Measurements from ENCODE around the gene EML1. TPM values are rescaled to one million over a fixed set of nuclear protein-coding genes. Genes with fewer than 3 reads are reported as not detected.
"Not testable (repeated sequence)": the region's sequence is repeated elsewhere in the genome, so short reads cannot be mapped to it uniquely, and the experiment has no call there.

Gene EML1
- total RNA-seq, 2 donors from 2014 or later, result 23.6 to 34.6 TPM

DNA sequence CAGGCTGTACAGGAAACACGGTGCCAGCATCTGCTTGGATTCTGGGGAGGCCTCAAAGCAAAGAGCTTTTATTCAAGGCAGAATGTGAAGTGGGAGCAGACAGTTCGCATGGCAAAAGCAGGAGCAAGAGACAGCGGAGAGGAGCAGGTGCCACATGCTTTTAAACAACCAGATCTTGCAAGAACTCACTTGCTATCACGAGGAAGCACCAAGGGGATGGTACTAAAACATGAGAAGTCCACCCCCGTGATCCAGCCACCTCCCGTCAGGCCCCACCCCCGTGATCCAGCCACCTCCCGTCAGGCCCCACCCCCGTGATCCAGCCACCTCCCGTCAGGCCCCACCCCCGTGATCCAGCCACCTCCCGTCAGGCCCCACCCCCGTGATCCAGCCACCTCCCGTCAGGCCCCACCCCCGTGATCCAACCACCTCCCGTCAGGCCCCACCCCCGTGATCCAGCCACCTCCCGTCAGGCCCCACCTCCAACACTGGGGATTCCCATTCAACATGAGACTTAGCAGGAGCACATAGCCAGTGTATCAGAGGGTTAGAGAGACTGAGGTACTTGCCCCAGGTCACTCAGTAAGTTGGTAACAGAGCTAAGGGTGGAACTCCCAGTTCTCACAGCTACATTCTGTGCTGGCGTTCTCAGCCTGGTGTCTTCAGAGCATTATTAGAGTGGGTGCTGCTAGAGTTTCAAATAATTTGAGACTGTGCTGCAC is 156.0 kb downstream of the EML1 start:
- H3K9me3 ChIP-seq; H3K36me3 ChIP-seq (replicated peaks in 1 of 2; ENCODE audit: insufficient read depth in 1 of 2, low read depth in 2 of 2); H3K4me3 ChIP-seq; H3K27me3 ChIP-seq; intact Hi-C loops (cut with DNase I): not testable (repeated sequence)
- WGBS, 2 donors, result 46% methylated on average over 4 to 13 of the region's 19 CpGs
- peaks cover 44% of the 10 kb centered on the region for H3K4me1 ChIP-seq
- peak in 2 of 3 donors; percentile 11 to 41 for TF ChIP-seq POLR2A (IDR thresholded peaks at IDR 0.05)
- ATAC-seq (peak; percentile 81), DNase-seq (peak in 3 of 4 donors; percentile 38 to 62 (median 59))
- H3K27ac ChIP-seq, result peak overlapping the region in 1 of 4 donors; percentile 55

DNA sequence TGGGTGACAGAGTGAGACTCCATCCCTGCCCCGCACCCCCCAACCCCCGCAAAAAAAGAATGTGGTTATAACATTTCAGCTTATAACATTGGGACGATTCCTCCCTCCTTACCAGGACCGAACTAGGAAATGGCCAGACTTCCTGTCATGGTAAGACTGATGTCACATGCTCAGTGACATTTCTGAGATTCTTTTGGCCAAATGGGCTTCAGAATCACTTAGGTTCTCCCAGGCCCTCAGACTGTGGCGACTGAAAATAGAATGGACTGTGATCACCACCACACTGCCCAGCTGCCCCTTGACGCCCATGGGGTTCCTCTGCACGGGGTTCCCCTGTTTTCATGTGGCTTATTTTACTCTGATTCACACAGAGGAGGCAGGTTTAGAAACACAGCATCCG is 157.0 kb downstream of the EML1 start:
- Histone ChIP-seq H3K36me3 (replicated peaks in 1 of 2; ENCODE audit: insufficient read depth in 1 of 2, low read depth in 2 of 2) (no peaks in the 10 kb centered on the region), H3K4me1 (peaks cover 44% of the 10 kb centered on the region), H3K4me3 (no peak overlapping the region), H3K27me3 (no peaks in the 10 kb centered on the region), H3K9me3 (no peaks in the 10 kb centered on the region), H3K27ac (no peak overlapping the region)
- intact Hi-C loops (cut with DNase I), result no loop called here
- 51 to 52% methylated on average over 8 of the region's 8 CpGs for WGBS, 2 donors
- DNase-seq (no peak), ATAC-seq (no peak)
- TF ChIP-seq, protein P1, sequence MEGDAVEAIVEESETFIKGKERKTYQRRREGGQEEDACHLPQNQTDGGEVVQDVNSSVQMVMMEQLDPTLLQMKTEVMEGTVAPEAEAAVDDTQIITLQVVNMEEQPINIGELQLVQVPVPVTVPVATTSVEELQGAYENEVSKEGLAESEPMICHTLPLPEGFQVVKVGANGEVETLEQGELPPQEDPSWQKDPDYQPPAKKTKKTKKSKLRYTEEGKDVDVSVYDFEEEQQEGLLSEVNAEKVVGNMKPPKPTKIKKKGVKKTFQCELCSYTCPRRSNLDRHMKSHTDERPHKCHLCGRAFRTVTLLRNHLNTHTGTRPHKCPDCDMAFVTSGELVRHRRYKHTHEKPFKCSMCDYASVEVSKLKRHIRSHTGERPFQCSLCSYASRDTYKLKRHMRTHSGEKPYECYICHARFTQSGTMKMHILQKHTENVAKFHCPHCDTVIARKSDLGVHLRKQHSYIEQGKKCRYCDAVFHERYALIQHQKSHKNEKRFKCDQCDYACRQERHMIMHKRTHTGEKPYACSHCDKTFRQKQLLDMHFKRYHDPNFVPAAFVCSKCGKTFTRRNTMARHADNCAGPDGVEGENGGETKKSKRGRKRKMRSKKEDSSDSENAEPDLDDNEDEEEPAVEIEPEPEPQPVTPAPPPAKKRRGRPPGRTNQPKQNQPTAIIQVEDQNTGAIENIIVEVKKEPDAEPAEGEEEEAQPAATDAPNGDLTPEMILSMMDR (IDR thresholded peaks at IDR 0.05), result no peak
- no peak for TF ChIP-seq POLR2A (IDR thresholded peaks at IDR 0.05)

DNA sequence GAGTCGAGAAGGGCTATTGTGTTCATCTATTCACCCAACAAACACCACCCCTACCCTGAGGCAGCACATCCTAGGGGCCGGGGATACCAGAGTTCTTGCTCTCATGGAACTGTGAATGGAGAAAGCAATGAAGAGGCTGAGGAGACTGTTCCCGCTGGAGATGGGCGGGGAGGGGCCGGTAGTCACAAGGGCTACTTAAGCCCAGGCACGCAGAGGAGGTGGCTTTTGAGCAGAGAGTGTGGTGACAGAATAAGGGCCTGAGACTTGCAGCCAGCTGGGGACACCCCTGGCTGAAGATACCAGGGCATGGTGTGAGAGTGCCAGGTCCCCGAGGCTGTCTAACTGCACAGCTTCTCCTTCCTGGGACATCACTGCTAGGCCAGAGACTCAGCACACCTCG is 157.9 kb downstream of the EML1 start:
- WGBS, 2 donors, result 55 to 64% methylated on average over 8 of the region's 8 CpGs
- H3K27me3 ChIP-seq, result no peaks in the 10 kb centered on the region
- intact Hi-C loops (cut with DNase I), result no loop called here
- TF ChIP-seq, protein P1 (IDR thresholded peaks at IDR 0.05), result no peak
- no peak for TF ChIP-seq POLR2A (IDR thresholded peaks at IDR 0.05)
- ATAC-seq (no peak), DNase-seq (no peak)
- H3K36me3 ChIP-seq (replicated peaks in 1 of 2; ENCODE audit: insufficient read depth in 1 of 2, low read depth in 2 of 2), result no peaks in the 10 kb centered on the region
- no peaks in the 10 kb centered on the region for H3K9me3 ChIP-seq
- H3K4me3 ChIP-seq, result no peak overlapping the region
- no peak overlapping the region for H3K27ac ChIP-seq
- peaks cover 44% of the 10 kb centered on the region for H3K4me1 ChIP-seq

- intact Hi-C loops (cut with DNase I), result no loop called here
- no peak overlapping the region for H3K4me3 ChIP-seq
- H3K27ac ChIP-seq, result no peak overlapping the region
- no peaks in the 10 kb centered on the region for H3K36me3 ChIP-seq (replicated peaks in 1 of 2; ENCODE audit: insufficient read depth in 1 of 2, low read depth in 2 of 2)
- DNase-seq (no peak), ATAC-seq (no peak)
- no peaks in the 10 kb centered on the region for H3K9me3 ChIP-seq
- no peak for TF ChIP-seq POLR2A (IDR thresholded peaks at IDR 0.05)
- TF ChIP-seq, protein P1 (IDR thresholded peaks at IDR 0.05), result no peak
- no peaks in the 10 kb centered on the region for H3K27me3 ChIP-seq
- peaks cover 37% of the 10 kb centered on the region for H3K4me1 ChIP-seq
- 90 to 96% methylated on average over 4 of the region's 4 CpGs for WGBS, 2 donors
Observed at GRCh38 chr14:99952039-99952438, 158.8 kb downstream of the EML1 start.

DNA sequence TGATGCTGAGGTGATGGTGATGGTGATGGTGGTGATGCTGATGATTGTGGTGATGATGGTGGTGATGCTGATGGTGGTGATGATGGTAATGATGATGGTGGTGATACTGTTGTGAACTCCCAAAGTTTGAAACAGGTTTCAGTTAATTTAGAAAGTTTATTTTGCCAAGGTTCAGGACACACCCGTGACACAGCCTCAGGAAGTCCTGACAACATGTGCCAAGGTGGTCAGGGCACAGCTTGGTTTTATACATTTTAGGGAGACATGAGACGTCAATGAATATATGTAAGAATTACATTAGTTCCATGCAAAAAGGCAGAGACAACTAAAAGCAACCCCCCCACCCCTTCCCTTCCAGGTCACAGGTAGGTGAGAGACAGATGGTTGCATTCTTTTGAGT is 159.2 kb downstream of the EML1 start:
- no peaks in the 10 kb centered on the region for H3K36me3 ChIP-seq (replicated peaks in 1 of 2; ENCODE audit: insufficient read depth in 1 of 2, low read depth in 2 of 2)
- WGBS, 2 donors, result 27 to 30% methylated on average over 2 of the region's 2 CpGs
- H3K4me1 ChIP-seq, result peaks cover 32% of the 10 kb centered on the region
- no peak for DNase-seq
- intact Hi-C loops (cut with DNase I), result no loop called here
- no peak for ATAC-seq
- no peaks in the 10 kb centered on the region for H3K27me3 ChIP-seq
- no peaks in the 10 kb centered on the region for H3K9me3 ChIP-seq
- H3K4me3 ChIP-seq, result no peak overlapping the region
- TF ChIP-seq POLR2A (IDR thresholded peaks at IDR 0.05), result no peak
- TF ChIP-seq, protein P1 (IDR thresholded peaks at IDR 0.05), result no peak
- no peak overlapping the region for H3K27ac ChIP-seq

Measured in body of pancreas (tissue), 4 donors.